ENCODE measurements around the gene MTO1.
"Not testable (repeated sequence)": the region's sequence is repeated elsewhere in the genome, so short reads cannot be mapped to it uniquely, and the experiment has no call there.

MTO1 gene

GRCh38 chr6:73548458-73549446 lies 87.2 kb downstream of the MTO1 start:
- H3K9ac ChIP-seq (ENCODE audit: low read length in 5 of 5), result no peak overlapping the region
- H3K4me3 ChIP-seq (ENCODE audit: low read depth in 1 of 5, low read length in 5 of 5), result no peak overlapping the region
- H3K9me3 ChIP-seq (ENCODE audit: control insufficient read depth in 5 of 5, low read length in 5 of 5), result no peaks in the 10 kb centered on the region
- H3K27ac ChIP-seq (ENCODE audit: low read depth, low read length), result no peak overlapping the region
- H3K4me1 ChIP-seq (ENCODE audit: control insufficient read depth in 5 of 5, insufficient read depth in 5 of 5, low read length in 5 of 5), result peaks cover 0 to 8% (median 0%) of the 10 kb centered on the region in 5 donors
- H3K36me3 ChIP-seq (ENCODE audit: control insufficient read depth in 5 of 5, insufficient read depth in 5 of 5, low read length in 5 of 5), result no peaks in the 10 kb centered on the region
- no peaks in the 10 kb centered on the region for H3K27me3 ChIP-seq (ENCODE audit: control insufficient read depth in 5 of 5, insufficient read depth in 4 of 5, low read length in 5 of 5)

- H3K9me3 ChIP-seq (ENCODE audit: control insufficient read depth in 5 of 5, low read length in 5 of 5); H3K4me3 ChIP-seq (ENCODE audit: low read depth in 1 of 5, low read length in 5 of 5); H3K27ac ChIP-seq (ENCODE audit: low read depth, low read length); H3K4me1 ChIP-seq (ENCODE audit: control insufficient read depth in 5 of 5, insufficient read depth in 5 of 5, low read length in 5 of 5); H3K36me3 ChIP-seq (ENCODE audit: control insufficient read depth in 5 of 5, insufficient read depth in 5 of 5, low read length in 5 of 5); H3K9ac ChIP-seq (ENCODE audit: low read length in 5 of 5); H3K27me3 ChIP-seq (ENCODE audit: control insufficient read depth in 5 of 5, insufficient read depth in 4 of 5, low read length in 5 of 5): not testable (repeated sequence)
These were observed 89.6 kb downstream of the MTO1 start for GRCh38 chr6:73551115-73551514.

DNA sequence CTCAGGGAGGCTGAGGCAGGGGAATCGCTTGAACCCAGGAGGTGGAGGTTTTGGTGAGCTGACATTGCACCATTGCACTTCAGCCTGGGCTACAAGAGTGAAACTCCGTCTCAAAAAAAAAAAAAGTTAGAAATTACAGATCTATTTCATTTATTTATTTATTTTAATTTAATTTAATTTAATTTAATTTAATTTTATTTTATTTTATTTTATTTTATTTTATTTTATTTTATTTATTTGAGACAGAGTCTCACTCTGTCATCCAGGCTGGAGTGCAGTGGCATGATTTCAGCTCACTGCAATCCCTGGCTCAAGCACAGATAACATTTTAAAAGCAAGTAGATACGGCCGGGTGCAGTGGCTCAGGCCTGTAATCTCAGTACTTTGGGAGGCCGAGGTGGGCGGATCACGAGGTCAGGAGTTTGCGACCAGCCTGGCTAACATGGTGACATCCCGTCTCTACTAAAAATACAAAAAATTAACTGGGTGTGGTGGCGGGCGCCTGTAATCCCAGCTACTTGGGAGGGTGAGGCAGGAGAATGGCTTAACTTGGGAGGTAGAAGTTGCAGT lies 93.9 kb downstream of the MTO1 start:
- not testable (repeated sequence) for H3K4me1 ChIP-seq (ENCODE audit: control insufficient read depth in 5 of 5, insufficient read depth in 5 of 5, low read length in 5 of 5); H3K36me3 ChIP-seq (ENCODE audit: control insufficient read depth in 5 of 5, insufficient read depth in 5 of 5, low read length in 5 of 5); H3K27ac ChIP-seq (ENCODE audit: low read depth, low read length); H3K9ac ChIP-seq (ENCODE audit: low read length in 5 of 5); H3K27me3 ChIP-seq (ENCODE audit: control insufficient read depth in 5 of 5, insufficient read depth in 4 of 5, low read length in 5 of 5); H3K4me3 ChIP-seq (ENCODE audit: low read depth in 1 of 5, low read length in 5 of 5); H3K9me3 ChIP-seq (ENCODE audit: control insufficient read depth in 5 of 5, low read length in 5 of 5)

DNA sequence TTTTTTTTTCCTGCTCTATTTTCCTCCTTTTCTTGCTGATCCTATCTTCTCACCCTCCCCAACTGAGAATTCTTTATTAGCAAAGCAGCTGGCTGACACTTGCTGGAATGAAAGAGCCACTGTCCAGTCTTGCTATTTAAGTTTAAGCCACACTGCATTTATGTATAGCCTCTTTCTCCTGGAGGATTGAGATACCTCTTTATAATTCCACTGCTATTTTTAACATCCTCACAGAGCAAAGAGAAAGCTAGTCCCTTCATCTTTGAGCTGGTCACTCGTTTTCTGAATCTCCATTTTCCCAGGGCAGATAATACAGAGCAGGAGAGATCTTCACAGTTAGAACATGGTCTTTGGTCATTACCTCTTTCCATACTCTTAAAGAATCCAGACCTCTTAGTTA lies 95.3 kb downstream of the MTO1 start:
- Histone ChIP-seq H3K4me3 (ENCODE audit: low read depth in 1 of 5, low read length in 5 of 5) (no peak overlapping the region), H3K9ac (ENCODE audit: low read length in 5 of 5) (no peak overlapping the region), H3K4me1 (ENCODE audit: control insufficient read depth in 5 of 5, insufficient read depth in 5 of 5, low read length in 5 of 5) (peaks cover 0 to 3% (median 0%) of the 10 kb centered on the region in 5 donors), H3K27me3 (ENCODE audit: control insufficient read depth in 5 of 5, insufficient read depth in 4 of 5, low read length in 5 of 5) (no peaks in the 10 kb centered on the region), H3K9me3 (ENCODE audit: control insufficient read depth in 5 of 5, low read length in 5 of 5) (no peaks in the 10 kb centered on the region), H3K27ac (ENCODE audit: low read depth, low read length) (no peak overlapping the region), H3K36me3 (ENCODE audit: control insufficient read depth in 5 of 5, insufficient read depth in 5 of 5, low read length in 5 of 5) (no peaks in the 10 kb centered on the region)
